Uterus (tissue), 4 donors: ENCODE measurements around the gene SPDYC. TPM values are rescaled to one million over a fixed set of nuclear protein-coding genes. Genes with fewer than 3 reads are reported as not detected.
A peak's percentile ranks its signal among the peaks of the same experiment; 100 is the strongest.

Source experiments
- DNase-seq, 2 donors: peaks; one replicate each; pipeline ENCODE4 v3.0.0-alpha.2; 2019 to 2020
- H3K27ac ChIP-seq, 2 donors: fragments of 200-600 bp; sonication (generic); 1 replicate in 1 of 2; 2 replicates in 1 of 2; pipeline ENCODE4 v1.5.1; 2016 to 2018
- H3K27me3 ChIP-seq, 2 donors: fragments of 200-600 bp; sonication (generic); one replicate each; pipeline ENCODE4 v1.5.1; 2018 to 2019; ENCODE audit warnings: control low read depth in 1 of 2
- H3K36me3 ChIP-seq, 2 donors: fragments of 200-600 bp; sonication (generic); one replicate each; pipeline ENCODE4 v1.5.1; 2019; ENCODE audit warnings: control low read depth in 1 of 2
- H3K4me1 ChIP-seq, 2 donors: fragments of 200-600 bp; sonication (generic); one replicate each; pipeline ENCODE4 v1.5.1; 2018 to 2019; ENCODE audit warnings: control low read depth in 1 of 2
- H3K4me3 ChIP-seq, 2 donors: fragments of 200-600 bp; sonication (generic); 1 replicate in 1 of 2; 2 replicates in 1 of 2; pipeline ENCODE4 v1.5.1; 2018 to 2019; ENCODE audit warnings: mild to moderate bottlenecking in 1 of 2
- H3K9me3 ChIP-seq, 2 donors: fragments of 200-600 bp; sonication (generic); one replicate each; pipeline ENCODE4 v1.5.1; 2019; ENCODE audit warnings: control low read depth in 1 of 2
- POLR2A ChIP-seq, 2 donors: fragments of 450-650 bp; IDR thresholded peaks; one replicate each; pipeline ENCODE4 v1.6.1; 2016; ENCODE audit warnings: antibody characterized with exemption in 2 of 2, mild to moderate bottlenecking in 1 of 2, moderate library complexity in 1 of 2
- intact Hi-C: fragments of 100-400 bp; cut with DNase I; formaldehyde crosslinking; loops from one replicate; pipeline ENCODE4 v1.15.1; 2023; ENCODE audit warnings: low total_unique reads
- total RNA-seq, 4 donors: library from RNA; depleted of rRNA in 3 of 4; stranded (reverse); fragments of >200 nt in 3 of 4; gene quantifications; one replicate each; pipeline versions ENCODE4 v1.1.0 to v1.2.4, GENCODE V29; 2014 to 2023
- TF ChIP-seq, protein P1 (sequence below), 4 experiments: fragments of 200-600 bp in 2 of 4; fragments of 450-650 bp in 2 of 4; sonication (generic) in 2 of 4; IDR thresholded peaks; one replicate each; pipeline ENCODE4 v1.5.1; 2016 to 2019; ENCODE audit warnings: antibody characterized with exemption in 4 of 4, mild to moderate bottlenecking in 2 of 4, moderate library complexity in 1 of 4
- donor health status: DM: yes; HTN: yes; CAD: no.

The SPDYC gene
- total RNA-seq, 4 donors from 2014 or later, result not detected

- no peak for TF ChIP-seq POLR2A (IDR thresholded peaks at IDR 0.05)
- DNase-seq, result no peak
- Histone ChIP-seq H3K4me1 (peaks cover 0 to 13% of the 10 kb centered on the region in 2 donors), H3K36me3 (no peaks in the 10 kb centered on the region), H3K27ac (no peak overlapping the region), H3K4me3 (no peak overlapping the region), H3K9me3 (no peaks in the 10 kb centered on the region), H3K27me3 (no peaks in the 10 kb centered on the region)
- intact Hi-C loops, result no loop called here
These were observed 38.2 kb upstream of the SPDYC start for GRCh38 chr11:65131895-65132237.

DNA sequence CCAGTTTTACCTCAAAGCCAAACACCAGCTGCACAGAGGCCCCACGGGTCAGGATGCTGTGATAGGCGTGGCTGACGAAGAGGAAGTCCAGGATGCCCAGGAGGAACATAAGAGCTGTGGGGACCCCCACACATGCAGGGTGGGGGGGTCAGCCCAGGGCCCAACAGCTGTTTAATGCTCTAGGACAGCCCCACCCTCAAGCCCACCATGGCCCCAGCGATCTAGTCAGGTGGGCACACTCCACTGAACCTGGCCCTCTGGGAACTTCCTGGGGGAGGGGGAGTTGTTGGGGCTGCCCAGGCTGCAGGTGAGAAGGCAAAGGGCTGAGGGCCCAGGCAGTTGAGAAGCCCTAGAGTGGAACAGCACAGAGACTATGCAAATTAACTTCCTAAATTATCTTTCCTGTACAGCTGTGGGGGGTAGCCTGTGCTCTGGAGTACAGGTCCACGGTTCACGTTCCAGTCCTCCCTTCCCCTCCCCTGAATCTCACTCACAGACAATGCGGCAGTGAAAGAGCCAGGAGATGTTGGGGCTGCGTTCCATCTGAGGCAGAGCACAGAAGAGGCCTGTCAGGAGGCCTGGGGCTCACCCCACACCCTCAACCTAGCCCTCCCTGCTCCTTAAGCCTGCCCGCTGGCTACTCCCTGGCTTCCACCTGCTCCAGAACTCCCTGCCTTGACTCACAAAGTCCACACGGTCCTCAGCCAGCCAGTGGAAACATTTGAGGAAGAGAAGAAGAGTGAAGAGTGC lies 37.6 kb upstream of the SPDYC start:
- Histone ChIP-seq H3K27ac (no peak overlapping the region), H3K36me3 (no peaks in the 10 kb centered on the region)

DNA sequence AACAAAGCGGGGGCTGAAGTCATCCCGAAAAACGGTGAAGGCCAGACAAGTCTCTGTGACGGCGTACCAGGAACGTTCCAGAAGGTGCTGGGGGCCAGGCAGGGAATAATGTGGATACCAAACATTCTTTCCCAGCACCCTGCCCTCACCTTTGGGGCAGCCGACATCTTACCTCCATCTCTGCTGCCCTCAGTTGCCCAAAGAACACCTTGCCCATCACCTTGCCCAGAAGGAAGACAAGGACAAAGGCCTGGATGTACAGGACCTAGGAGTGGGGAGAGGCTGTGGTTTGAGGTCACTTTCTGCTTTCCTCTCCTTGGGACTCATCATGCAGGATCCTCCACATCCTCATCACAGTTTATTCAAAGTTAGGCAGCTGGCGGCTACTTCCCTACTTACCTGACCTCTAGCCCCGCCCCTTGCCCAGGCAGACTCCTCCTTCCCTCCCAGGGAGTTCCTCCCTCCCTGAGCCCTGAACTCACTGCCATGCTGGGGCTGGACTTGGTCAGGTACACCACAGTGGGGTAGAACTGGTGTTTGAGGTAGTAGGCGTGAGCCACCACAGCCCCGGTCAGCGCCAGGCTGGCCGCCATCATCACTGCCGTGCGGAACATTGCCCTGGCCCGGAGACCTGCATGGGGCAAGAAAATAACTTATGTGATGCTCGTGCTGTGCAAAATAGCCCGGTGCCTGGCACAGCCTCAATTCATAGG lies 36.9 kb upstream of the SPDYC start:
- no peaks in the 10 kb centered on the region for H3K9me3 ChIP-seq
- peaks cover 0 to 13% of the 10 kb centered on the region in 2 donors for H3K4me1 ChIP-seq
- TF ChIP-seq, protein P1, sequence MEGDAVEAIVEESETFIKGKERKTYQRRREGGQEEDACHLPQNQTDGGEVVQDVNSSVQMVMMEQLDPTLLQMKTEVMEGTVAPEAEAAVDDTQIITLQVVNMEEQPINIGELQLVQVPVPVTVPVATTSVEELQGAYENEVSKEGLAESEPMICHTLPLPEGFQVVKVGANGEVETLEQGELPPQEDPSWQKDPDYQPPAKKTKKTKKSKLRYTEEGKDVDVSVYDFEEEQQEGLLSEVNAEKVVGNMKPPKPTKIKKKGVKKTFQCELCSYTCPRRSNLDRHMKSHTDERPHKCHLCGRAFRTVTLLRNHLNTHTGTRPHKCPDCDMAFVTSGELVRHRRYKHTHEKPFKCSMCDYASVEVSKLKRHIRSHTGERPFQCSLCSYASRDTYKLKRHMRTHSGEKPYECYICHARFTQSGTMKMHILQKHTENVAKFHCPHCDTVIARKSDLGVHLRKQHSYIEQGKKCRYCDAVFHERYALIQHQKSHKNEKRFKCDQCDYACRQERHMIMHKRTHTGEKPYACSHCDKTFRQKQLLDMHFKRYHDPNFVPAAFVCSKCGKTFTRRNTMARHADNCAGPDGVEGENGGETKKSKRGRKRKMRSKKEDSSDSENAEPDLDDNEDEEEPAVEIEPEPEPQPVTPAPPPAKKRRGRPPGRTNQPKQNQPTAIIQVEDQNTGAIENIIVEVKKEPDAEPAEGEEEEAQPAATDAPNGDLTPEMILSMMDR (IDR thresholded peaks at IDR 0.05), result no peak
- no peak for TF ChIP-seq POLR2A (IDR thresholded peaks at IDR 0.05)
- H3K36me3 ChIP-seq, result no peaks in the 10 kb centered on the region
- peak overlapping the region; percentile 57 to 64 for H3K4me3 ChIP-seq
- intact Hi-C loops, result no loop called here
- peak; percentile 28 to 32 for DNase-seq
- H3K27me3 ChIP-seq, result no peaks in the 10 kb centered on the region
- peak overlapping the region; percentile 96 to 97 for H3K27ac ChIP-seq

More for the DNA sequence above, 37.6 kb upstream of the SPDYC start:
- H3K4me1 ChIP-seq, result peaks cover 0 to 13% of the 10 kb centered on the region in 2 donors
- no peak overlapping the region for H3K4me3 ChIP-seq
- H3K9me3 ChIP-seq, result no peaks in the 10 kb centered on the region
- intact Hi-C loops, result no loop called here
- peak in 1 of 2 donors; percentile 15 for DNase-seq
- H3K27me3 ChIP-seq, result no peaks in the 10 kb centered on the region
- no peak for TF ChIP-seq POLR2A (IDR thresholded peaks at IDR 0.05)
- TF ChIP-seq, protein P1 (IDR thresholded peaks at IDR 0.05), result no peak

GRCh38 chr11:65133724-65134123 lies 36.3 kb upstream of the SPDYC start:
- Histone ChIP-seq H3K36me3 (no peaks in the 10 kb centered on the region), H3K27ac (peak overlapping the region; percentile 96 to 97), H3K9me3 (no peaks in the 10 kb centered on the region), H3K27me3 (no peaks in the 10 kb centered on the region), H3K4me3 (peak overlapping the region; percentile 57 to 64), H3K4me1 (peaks cover 0 to 13% of the 10 kb centered on the region in 2 donors)
- peak; percentile 36 to 64 for DNase-seq
- intact Hi-C loops, result no loop called here
- TF ChIP-seq POLR2A (IDR thresholded peaks at IDR 0.05), result no peak
- TF ChIP-seq, protein P1 (IDR thresholded peaks at IDR 0.05), result no peak

DNA sequence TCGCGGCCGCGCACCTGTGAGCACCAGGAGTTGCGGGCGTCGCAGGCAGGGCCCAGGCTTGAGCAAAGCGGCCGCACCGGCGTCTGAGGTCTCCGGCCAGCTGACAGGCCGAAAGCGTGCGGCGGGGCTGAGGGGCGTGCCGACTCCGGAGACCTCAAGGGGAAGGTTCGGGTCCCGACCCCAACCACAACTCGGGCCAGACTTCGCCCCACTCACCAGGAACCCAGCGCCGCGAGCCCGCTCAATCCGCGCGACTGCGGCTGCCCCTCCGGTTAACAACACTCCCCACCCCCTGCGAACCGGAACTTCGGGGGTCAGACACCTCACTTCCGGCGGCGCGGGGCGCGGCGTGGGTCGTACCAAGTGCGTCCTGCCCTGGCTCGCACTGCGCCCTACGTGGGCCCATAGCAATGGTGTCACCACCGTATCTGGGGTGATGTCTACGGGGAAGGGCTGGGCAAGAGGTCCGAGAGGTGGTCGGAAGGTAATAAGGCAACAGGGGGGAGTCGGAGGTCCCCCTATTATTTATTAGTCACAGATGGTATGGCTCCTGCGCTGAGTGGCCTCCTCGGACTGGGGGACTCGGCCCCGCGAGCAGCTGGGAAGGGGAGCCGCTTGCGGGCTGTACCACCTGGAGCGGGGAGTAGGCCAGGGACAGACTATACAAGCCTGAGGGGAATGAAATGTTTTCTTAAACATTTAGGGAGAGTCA lies 35.6 kb upstream of the SPDYC start, which contains the start of gene SYVN1:
Gene SYVN1, minus strand, starts transcription at position 280 of the 712 bp plus-strand sequence. CDS start 918 bp downstream, outside the sequence.
- peaks cover 0 to 13% of the 10 kb centered on the region in 2 donors for H3K4me1 ChIP-seq
- peak within 1 kb of the TSS; percentile 96 to 97 for H3K27ac ChIP-seq
- intact Hi-C loops, result no loop called here
- peak; percentile 89 to 91 for DNase-seq
- H3K9me3 ChIP-seq, result no peaks in the 10 kb centered on the region
- TF ChIP-seq, protein P1 (IDR thresholded peaks at IDR 0.05), result peak in 2 of 4 experiments; percentile 18 to 32
- peak; percentile 82 to 96 for TF ChIP-seq POLR2A (IDR thresholded peaks at IDR 0.05)
- H3K36me3 ChIP-seq, result no peaks in the 10 kb centered on the region
- peak within 1 kb of the TSS; percentile 57 to 64 for H3K4me3 ChIP-seq
- no peaks in the 10 kb centered on the region for H3K27me3 ChIP-seq
